Left lung (tissue), 10 donors: ENCODE measurements around the gene SH3GL1. TPM values are rescaled to one million over a fixed set of nuclear protein-coding genes. Genes with fewer than 3 reads are reported as not detected.

ENCODE experiments used
- ATAC-seq: fragments of 200-7000 bp; cut with Tn5 transposase; one replicate; pipeline ENCODE4 v1.9.1; 2020; ENCODE audit warnings: moderate library complexity
- DNase-seq, 4 donors: peaks; one replicate each; pipeline ENCODE4 v3.0.0-alpha.2; 2013 to 2020
- H3K27ac ChIP-seq, 2 donors: fragments of 200-600 bp; sonication (generic) in 1 of 2; one replicate each; pipeline versions ENCODE4 v1.5.0 to v1.8.0; 2020 to 2021
- H3K27me3 ChIP-seq, 2 donors: fragments of 200-600 bp; sonication (generic) in 1 of 2; one replicate each; pipeline versions ENCODE4 v1.5.0 to v1.8.0; 2020 to 2021
- H3K36me3 ChIP-seq, 2 donors: fragments of 200-600 bp; sonication (generic) in 1 of 2; one replicate each; pipeline versions ENCODE4 v1.5.0 to v1.8.0; 2020 to 2021
- H3K4me1 ChIP-seq, 2 donors: fragments of 200-600 bp; one replicate each; pipeline ENCODE4 v1.8.0; 2021
- H3K4me3 ChIP-seq, 2 donors: fragments of 200-600 bp; sonication (generic) in 1 of 2; one replicate each; pipeline versions ENCODE4 v1.5.0 to v1.8.0; 2020 to 2021; ENCODE audit warnings: mild to moderate bottlenecking in 1 of 2
- H3K9me3 ChIP-seq, 2 donors: fragments of 200-600 bp; sonication (generic) in 1 of 2; one replicate each; pipeline versions ENCODE4 v1.5.0 to v1.8.0; 2020 to 2021
- CTCF ChIP-seq, 2 donors: fragments of 200-600 bp; sonication (generic) in 1 of 2; IDR thresholded peaks; one replicate each; pipeline versions ENCODE4 v1.5.0 to v1.8.0; 2021; ENCODE audit warnings: antibody characterized with exemption in 2 of 2
- intact Hi-C, 2 donors: fragments of 100-400 bp; cut with DNase I; formaldehyde crosslinking; loops; one replicate each; pipeline versions ENCODE4 v1.11.2 to v1.14.2; 2022
- polyA plus RNA-seq, 6 donors: library from polyadenylated mRNA; unstranded; fragments of 120-200 nt; gene quantifications; one replicate each; pipeline ENCODE4 v1.2.1, GENCODE V29; 2013; ENCODE audit not compliant: insufficient read length in 6 of 6
- total RNA-seq, 2 donors: library from RNA; stranded (reverse); fragmentation: NEBNext Ultra II Directional; extraction: Animal tissue kit (Norgen Biotek cat#: 25700); gene quantifications; one replicate each; pipeline ENCODE4 v1.2.1, GENCODE V29; 2021
- donor health status: DM: no; HTN: yes; CAD: no.
- donor health status: DM: no; HTN: no; CAD: no.

The SH3GL1 gene
- total and polyA plus RNA-seq, 8 donors: 64.6 to 119 (median 84.4) TPM

- DNase-seq: peak; percentile 91 to 97 (median 95)
Measured at GRCh38 chr19:4328243-4328990, 71.9 kb downstream of the SH3GL1 start.

GRCh38 chr19:4327877-4328242 is 72.5 kb downstream of the SH3GL1 start:
- peaks cover 3 to 21% of the 10 kb centered on the region in 2 donors for H3K4me1 ChIP-seq
- intact Hi-C loops: no loop called here
- H3K27ac ChIP-seq: no peak overlapping the region
- no peaks in the 10 kb centered on the region for H3K9me3 ChIP-seq
- peaks cover 0 to 32% of the 10 kb centered on the region in 2 donors for H3K27me3 ChIP-seq
- DNase-seq: peak in 1 of 4 donors; percentile 20
- ATAC-seq: peak; percentile 33
- TF ChIP-seq CTCF (IDR thresholded peaks at IDR 0.05): no peak
- no peaks in the 10 kb centered on the region for H3K36me3 ChIP-seq
- peak overlapping the region; percentile 33 to 34 for H3K4me3 ChIP-seq

More at GRCh38 chr19:4328243-4328990, 71.9 kb downstream of the SH3GL1 start:
- H3K4me3 ChIP-seq: peak overlapping the region; percentile 33 to 35
- no peaks in the 10 kb centered on the region for H3K36me3 ChIP-seq
- no peak for TF ChIP-seq CTCF (IDR thresholded peaks at IDR 0.05)
- intact Hi-C loops: no loop called here
- peaks cover 3 to 21% of the 10 kb centered on the region in 2 donors for H3K4me1 ChIP-seq
- no peak overlapping the region for H3K27ac ChIP-seq
- peak; percentile 91 for ATAC-seq
- H3K9me3 ChIP-seq: no peaks in the 10 kb centered on the region
- H3K27me3 ChIP-seq: peaks cover 0 to 32% of the 10 kb centered on the region in 2 donors

- no peak for TF ChIP-seq CTCF (IDR thresholded peaks at IDR 0.05)
- ATAC-seq (peak; percentile 58), DNase-seq (peak in 3 of 4 donors; percentile 64 to 88 (median 73))
- Histone ChIP-seq H3K36me3 (no peaks in the 10 kb centered on the region), H3K4me1 (peaks cover 3 to 21% of the 10 kb centered on the region in 2 donors), H3K27ac (no peak overlapping the region), H3K4me3 (peak overlapping the region; percentile 33 to 34), H3K27me3 (peaks cover 0 to 32% of the 10 kb centered on the region in 2 donors), H3K9me3 (peaks cover 0 to 3% of the 10 kb centered on the region in 2 donors)
- intact Hi-C loops: no loop called here
Measured at GRCh38 chr19:4327252-4327876, 73.0 kb downstream of the SH3GL1 start.

- ATAC-seq (no peak), DNase-seq (peak in 1 of 4 donors; percentile 70)
- Histone ChIP-seq H3K4me3 (no peak overlapping the region), H3K9me3 (peaks cover 0 to 6% of the 10 kb centered on the region in 2 donors), H3K27ac (no peak overlapping the region), H3K4me1 (peaks cover 3 to 21% of the 10 kb centered on the region in 2 donors), H3K27me3 (peaks cover 0 to 32% of the 10 kb centered on the region in 2 donors), H3K36me3 (no peaks in the 10 kb centered on the region)
- no peak for TF ChIP-seq CTCF (IDR thresholded peaks at IDR 0.05)
- intact Hi-C loops: no loop called here
Measured at GRCh38 chr19:4326837-4327251, 73.5 kb downstream of the SH3GL1 start.

GRCh38 chr19:4326215-4326836 is 74.0 kb downstream of the SH3GL1 start:
- ATAC-seq (no peak), DNase-seq (peak in 1 of 4 donors; percentile 22)
- Histone ChIP-seq H3K36me3 (no peaks in the 10 kb centered on the region), H3K27ac (no peak overlapping the region), H3K4me3 (no peak overlapping the region), H3K27me3 (peaks cover 0 to 32% of the 10 kb centered on the region in 2 donors), H3K4me1 (peaks cover 3 to 21% of the 10 kb centered on the region in 2 donors), H3K9me3 (peaks cover 0 to 12% of the 10 kb centered on the region in 2 donors)
- intact Hi-C loops: no loop called here
- TF ChIP-seq CTCF (IDR thresholded peaks at IDR 0.05): no peak
